Measurements from ENCODE around the gene MC1R.
"Not testable (repeated sequence)": the region's sequence is repeated elsewhere in the genome, so short reads cannot be mapped to it uniquely, and the experiment has no call there.

MC1R gene

GRCh38 chr16:89913408-89914387, 5.0 kb upstream of the MC1R start:
- DNase-seq (ENCODE audit: low spot score): no peak

GRCh38 chr16:89914642-89915285, 3.9 kb upstream of the MC1R start:
- DNase-seq (ENCODE audit: low spot score): not testable (repeated sequence)

- no peak for DNase-seq (ENCODE audit: low spot score)
Measured at GRCh38 chr16:89915303-89916232, 3.1 kb upstream of the MC1R start.

- peak; percentile 92 for DNase-seq (ENCODE audit: low spot score)
Measured at GRCh38 chr16:89917773-89918452, 749 bp upstream of the MC1R start.

GRCh38 chr16:89919535-89920406, 1.1 kb downstream of the MC1R start:
- DNase-seq (ENCODE audit: low spot score): no peak

GRCh38 chr16:89920723-89921122, 2.1 kb downstream of the MC1R start:
- DNase-seq (ENCODE audit: low spot score): peak; percentile 64

GRCh38 chr16:89921131-89921701, 2.6 kb downstream of the MC1R start:
- DNase-seq (ENCODE audit: low spot score): peak; percentile 30

GRCh38 chr16:89921702-89922476, 3.2 kb downstream of the MC1R start:
- DNase-seq (ENCODE audit: low spot score): peak; percentile 94

- DNase-seq (ENCODE audit: low spot score): peak; percentile 95
Measured at GRCh38 chr16:89922477-89922883, 3.8 kb downstream of the MC1R start.

- DNase-seq (ENCODE audit: low spot score): peak; percentile 91
Measured at GRCh38 chr16:89922884-89923639, 4.4 kb downstream of the MC1R start, which contains the start of gene TUBB3. Gene TUBB3 (plus strand): TSS chr16:89923342. CDS start chr16:89923402, 60 bp downstream.

- DNase-seq (ENCODE audit: low spot score): peak; percentile 35
Measured at GRCh38 chr16:89923640-89924296, 5.1 kb downstream of the MC1R start.

- DNase-seq (ENCODE audit: low spot score): peak; percentile 48
Measured at GRCh38 chr16:89924297-89924924, 5.7 kb downstream of the MC1R start.

- peak; percentile 46 for DNase-seq (ENCODE audit: low spot score)
Measured at GRCh38 chr16:89924925-89925307, 6.3 kb downstream of the MC1R start.

GRCh38 chr16:89925596-89926079, 7.0 kb downstream of the MC1R start:
- DNase-seq (ENCODE audit: low spot score): no peak

GRCh38 chr16:89931305-89931896, 12.7 kb downstream of the MC1R start:
- peak; percentile 29 for DNase-seq (ENCODE audit: low spot score)

- DNase-seq (ENCODE audit: low spot score): no peak
Measured at GRCh38 chr16:89931964-89932363, 13.3 kb downstream of the MC1R start.

- DNase-seq (ENCODE audit: low spot score): not testable (repeated sequence)
Measured at GRCh38 chr16:89934019-89934418, 15.4 kb downstream of the MC1R start.

Data from kidney tubule cell (primary cell).